PC-3 (cell line): Measurements from ENCODE around the gene AP3B1. TPM values are rescaled to one million over a fixed set of nuclear protein-coding genes. Genes with fewer than 3 reads are reported as not detected.

Source experiments
- ATAC-seq: fragments of 200-7000 bp; cut with Tn5 transposase; 2 replicates; pipeline ENCODE4 v1.9.1; 2020; ENCODE audit warnings: mild to moderate bottlenecking, moderate library complexity
- BruUV-seq: library from RNA; stranded (reverse); fragments of 400-500 nt; replicated peaks from 2 replicates; lab custom pipeline; 2021; lab: Mats Ljungman, UMichigan
- CTCF ChIA-PET: fragments of 300-600 bp; sonication (Branson Sonifier 250); formaldehyde crosslinking; loops from one replicate; lab custom pipeline; 2022; ENCODE audit warnings: antibody characterized with exemption; lab: Charles Lee
- POLR2A ChIA-PET: fragments of 300-600 bp; sonication (Branson Sonifier 250); formaldehyde crosslinking; loops from one replicate; lab custom pipeline; 2022; ENCODE audit warnings: antibody characterized with exemption; ENCODE audit not compliant: unreplicated experiment; lab: Charles Lee
- DNase-seq: peaks from one replicate; pipeline ENCODE4 v3.0.0-alpha.2; 2015
- H2AFZ ChIP-seq: fragments of 300-600 bp; sonication (generic); 2 replicates; pipeline ENCODE4 v1.6.0; 2016; ENCODE audit warnings: antibody characterized with exemption, low read length
- H3F3A ChIP-seq: fragments of 300-600 bp; sonication (generic); one replicate; pipeline ENCODE4 v1.6.0; 2017; ENCODE audit warnings: antibody characterized with exemption, low read length, control low read depth, mild to moderate bottlenecking; ENCODE audit not compliant: unreplicated experiment
- H3K27ac ChIP-seq: fragments of 300-600 bp; sonication (generic); 2 replicates; pipeline ENCODE4 v1.5.1; 2016; ENCODE audit warnings: mild to moderate bottlenecking, low read length
- H3K27me3 ChIP-seq: fragments of 300-600 bp; sonication (generic); 2 replicates; pipeline ENCODE4 v1.6.1; 2016; ENCODE audit warnings: low read length, mixed read lengths
- H3K36me3 ChIP-seq: fragments of 300-600 bp; sonication (generic); 2 replicates; pipeline ENCODE4 v1.6.1; 2016; ENCODE audit warnings: low read depth, mixed run types, low read length, mixed read lengths
- H3K4me1 ChIP-seq: fragments of 300-600 bp; sonication (generic); 2 replicates; pipeline ENCODE4 v1.5.1; 2016; ENCODE audit warnings: low read length; ENCODE audit not compliant: insufficient read depth
- H3K4me2 ChIP-seq: fragments of 300-600 bp; sonication (generic); 2 replicates; pipeline ENCODE4 v1.6.0; 2016; ENCODE audit warnings: low read length
- H3K4me3 ChIP-seq: fragments of 300-600 bp; sonication (generic); 2 replicates; pipeline ENCODE4 v1.5.1; 2016; ENCODE audit warnings: mild to moderate bottlenecking, low read length, mixed read lengths
- H3K79me2 ChIP-seq: fragments of 300-600 bp; sonication (generic); 2 replicates; pipeline ENCODE4 v1.6.1; 2017; ENCODE audit warnings: low read length, mixed read lengths
- H3K9ac ChIP-seq: fragments of 300-600 bp; sonication (generic); 2 replicates; pipeline ENCODE4 v1.6.0; 2016; ENCODE audit warnings: mild to moderate bottlenecking, low read length
- H3K9me2 ChIP-seq: fragments of 300-600 bp; sonication (generic); replicated peaks from 2 replicates; pipeline ENCODE4 v1.6.1; 2016; ENCODE audit warnings: mixed run types, low read length, mixed read lengths
- H3K9me3 ChIP-seq: fragments of 300-600 bp; sonication (generic); 2 replicates; pipeline ENCODE4 v1.6.1; 2016; ENCODE audit warnings: low read length, mixed read lengths
- H4K20me1 ChIP-seq: fragments of 300-600 bp; sonication (generic); 2 replicates; pipeline ENCODE4 v1.6.1; 2016; ENCODE audit warnings: low read length, mixed read lengths
- EZH2 ChIP-seq: fragments of 300-600 bp; sonication (generic); IDR thresholded peaks from one replicate; pipeline ENCODE4 v1.6.1; 2017; ENCODE audit warnings: antibody characterized with exemption, mild to moderate bottlenecking, low read length; ENCODE audit not compliant: unreplicated experiment
- EZH2phosphoT487 ChIP-seq: fragments of 300-600 bp; sonication (generic); IDR thresholded peaks from 2 replicates; pipeline ENCODE4 v1.6.1; 2018; ENCODE audit warnings: mild to moderate bottlenecking, antibody characterized with exemption, low read length, borderline replicate concordance
- intact Hi-C: fragments of 100-400 bp; cut with micrococcal nuclease; formaldehyde crosslinking; loops from 2 replicates; pipeline ENCODE4 v1.9.0; 2023
- total RNA-seq: library from RNA; depleted of rRNA; stranded (reverse); fragments of >200 nt; gene quantifications from 2 replicates; pipeline ENCODE4 v1.2.3, GENCODE V29; 2014
- TF ChIP-seq, protein P1 (sequence below): fragments of 300-600 bp; sonication (generic); conservative IDR thresholded peaks from 2 replicates; pipeline ENCODE4 v1.5.1; 2017; ENCODE audit warnings: antibody characterized with exemption, low read depth, mild to moderate bottlenecking, low read length

Gene AP3B1
- total RNA-seq, 1 experiment from 2014 or later, result 25.7 TPM

DNA sequence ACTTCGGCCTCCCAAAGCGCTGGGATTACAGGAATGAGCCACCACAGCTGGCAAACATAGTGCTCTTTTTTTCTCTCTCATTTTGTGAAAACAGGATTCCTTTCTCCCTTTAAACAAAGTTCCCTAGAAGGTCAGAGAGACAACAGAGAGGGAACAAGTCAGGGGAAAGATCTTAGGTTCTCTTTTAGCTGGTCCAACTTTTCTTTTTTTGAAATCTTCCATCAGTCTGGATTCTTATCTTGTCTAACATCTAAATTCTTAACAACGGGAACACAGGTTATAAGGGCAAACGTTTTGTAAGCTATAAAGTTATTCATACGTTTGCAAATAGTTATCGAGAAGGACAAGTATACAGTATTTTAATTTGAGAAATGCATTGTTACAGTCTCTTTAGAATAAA, 294.3 kb downstream of the AP3B1 start:
- DNase-seq, result no peak
- intact Hi-C loops, result no loop called here
- Histone ChIP-seq H3K9ac (no peak overlapping the region), H3K79me2 (no peaks in the 10 kb centered on the region), H2AFZ (no peak overlapping the region), H3F3A (no peaks in the 10 kb centered on the region), H3K4me3 (no peak overlapping the region), H3K36me3 (no peaks in the 10 kb centered on the region), H3K27me3 (no peaks in the 10 kb centered on the region), H3K27ac (no peak overlapping the region), H3K9me2 (no peaks in the 10 kb centered on the region), H3K4me1 (no peaks in the 10 kb centered on the region), H3K4me2 (no peak overlapping the region), H3K9me3 (no peaks in the 10 kb centered on the region), H4K20me1 (no peaks in the 10 kb centered on the region)
- BruUV-seq, result no TSS peak
- TF ChIP-seq, protein P1, sequence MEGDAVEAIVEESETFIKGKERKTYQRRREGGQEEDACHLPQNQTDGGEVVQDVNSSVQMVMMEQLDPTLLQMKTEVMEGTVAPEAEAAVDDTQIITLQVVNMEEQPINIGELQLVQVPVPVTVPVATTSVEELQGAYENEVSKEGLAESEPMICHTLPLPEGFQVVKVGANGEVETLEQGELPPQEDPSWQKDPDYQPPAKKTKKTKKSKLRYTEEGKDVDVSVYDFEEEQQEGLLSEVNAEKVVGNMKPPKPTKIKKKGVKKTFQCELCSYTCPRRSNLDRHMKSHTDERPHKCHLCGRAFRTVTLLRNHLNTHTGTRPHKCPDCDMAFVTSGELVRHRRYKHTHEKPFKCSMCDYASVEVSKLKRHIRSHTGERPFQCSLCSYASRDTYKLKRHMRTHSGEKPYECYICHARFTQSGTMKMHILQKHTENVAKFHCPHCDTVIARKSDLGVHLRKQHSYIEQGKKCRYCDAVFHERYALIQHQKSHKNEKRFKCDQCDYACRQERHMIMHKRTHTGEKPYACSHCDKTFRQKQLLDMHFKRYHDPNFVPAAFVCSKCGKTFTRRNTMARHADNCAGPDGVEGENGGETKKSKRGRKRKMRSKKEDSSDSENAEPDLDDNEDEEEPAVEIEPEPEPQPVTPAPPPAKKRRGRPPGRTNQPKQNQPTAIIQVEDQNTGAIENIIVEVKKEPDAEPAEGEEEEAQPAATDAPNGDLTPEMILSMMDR, result no peak
- TF ChIP-seq EZH2phosphoT487 (no peak), EZH2 (no peak)
- no peak for ATAC-seq
- CTCF ChIA-PET, result no interaction called here
- POLR2A ChIA-PET, result interaction anchor here (0.6 to 0.7 kb wide), 2 partner anchors 131 to 301 kb away, joined by 3 to 4 read pairs; no protein-coding TSS in a partner anchor

DNA sequence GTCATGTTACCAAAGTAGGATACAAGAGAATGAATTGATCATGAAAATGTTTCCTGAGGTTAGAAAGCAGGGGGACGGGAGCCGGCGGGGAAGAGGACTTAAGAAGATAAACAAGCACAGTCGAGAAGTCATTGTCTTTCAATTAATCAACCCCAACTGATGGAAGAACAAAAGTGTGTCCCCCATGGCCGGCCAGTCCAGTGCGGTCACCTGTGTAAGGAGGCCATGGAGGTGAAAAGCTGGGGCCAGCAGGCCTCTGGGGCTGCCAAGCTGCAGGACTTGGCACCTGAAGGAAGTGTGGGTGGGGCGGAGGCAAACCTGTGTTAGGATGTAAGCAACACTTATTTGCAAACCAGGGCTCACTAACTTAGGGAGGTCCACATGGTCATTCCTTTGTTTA, 295.1 kb downstream of the AP3B1 start:
- no peak for TF ChIP-seq EZH2phosphoT487
- TF ChIP-seq EZH2, result no peak
- TF ChIP-seq, protein P1, result no peak

DNA sequence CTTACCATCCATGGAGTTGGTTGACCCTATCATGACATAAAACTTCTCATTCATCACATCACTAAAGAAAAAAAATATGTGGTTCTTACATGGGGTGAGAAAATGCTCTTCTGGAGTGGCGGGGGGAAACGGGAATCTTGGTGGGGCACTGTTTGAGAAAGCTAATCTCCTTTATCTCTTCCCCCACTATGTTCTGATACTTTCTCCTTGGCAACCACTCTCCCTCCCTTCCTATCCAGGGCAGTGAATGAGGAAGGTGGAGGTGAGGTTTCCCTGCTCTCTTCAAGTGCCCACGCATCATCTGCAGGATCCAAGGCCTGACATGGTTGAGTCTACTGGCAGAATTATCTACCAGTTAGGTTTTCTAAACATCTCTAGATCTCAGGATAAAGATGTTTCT, 297.6 kb downstream of the AP3B1 start:
- Histone ChIP-seq H3K4me2 (no peak overlapping the region), H3K4me3 (no peak overlapping the region), H2AFZ (no peak overlapping the region), H3K36me3 (no peaks in the 10 kb centered on the region), H3K27me3 (no peaks in the 10 kb centered on the region), H3K27ac (no peak overlapping the region), H3K4me1 (no peaks in the 10 kb centered on the region), H3F3A (no peaks in the 10 kb centered on the region), H3K9me3 (no peaks in the 10 kb centered on the region), H3K9ac (no peak overlapping the region), H4K20me1 (no peaks in the 10 kb centered on the region), H3K79me2 (no peaks in the 10 kb centered on the region), H3K9me2 (no peaks in the 10 kb centered on the region)
- ChIA-PET POLR2A (no interaction called here), CTCF (no interaction called here)
- DNase-seq, result no peak
- no peak for ATAC-seq
- intact Hi-C loops, result no loop called here
- TF ChIP-seq EZH2 (no peak), EZH2phosphoT487 (no peak)
- TF ChIP-seq, protein P1, result no peak
- BruUV-seq, result no TSS peak

More for the DNA sequence above, 295.1 kb downstream of the AP3B1 start:
- DNase-seq, result no peak
- Histone ChIP-seq H2AFZ (no peak overlapping the region), H4K20me1 (no peaks in the 10 kb centered on the region), H3K9me2 (no peaks in the 10 kb centered on the region), H3K27ac (no peak overlapping the region), H3K4me1 (no peaks in the 10 kb centered on the region), H3K36me3 (no peaks in the 10 kb centered on the region), H3K9ac (no peak overlapping the region), H3K4me2 (no peak overlapping the region), H3K27me3 (no peaks in the 10 kb centered on the region), H3F3A (no peaks in the 10 kb centered on the region), H3K4me3 (no peak overlapping the region), H3K9me3 (no peaks in the 10 kb centered on the region), H3K79me2 (no peaks in the 10 kb centered on the region)
- POLR2A ChIA-PET, result no interaction called here
- no TSS peak for BruUV-seq
- intact Hi-C loops, result no loop called here
- CTCF ChIA-PET, result no interaction called here
- no peak for ATAC-seq
